Measurements from ENCODE around the gene RILPL1.

DNA sequence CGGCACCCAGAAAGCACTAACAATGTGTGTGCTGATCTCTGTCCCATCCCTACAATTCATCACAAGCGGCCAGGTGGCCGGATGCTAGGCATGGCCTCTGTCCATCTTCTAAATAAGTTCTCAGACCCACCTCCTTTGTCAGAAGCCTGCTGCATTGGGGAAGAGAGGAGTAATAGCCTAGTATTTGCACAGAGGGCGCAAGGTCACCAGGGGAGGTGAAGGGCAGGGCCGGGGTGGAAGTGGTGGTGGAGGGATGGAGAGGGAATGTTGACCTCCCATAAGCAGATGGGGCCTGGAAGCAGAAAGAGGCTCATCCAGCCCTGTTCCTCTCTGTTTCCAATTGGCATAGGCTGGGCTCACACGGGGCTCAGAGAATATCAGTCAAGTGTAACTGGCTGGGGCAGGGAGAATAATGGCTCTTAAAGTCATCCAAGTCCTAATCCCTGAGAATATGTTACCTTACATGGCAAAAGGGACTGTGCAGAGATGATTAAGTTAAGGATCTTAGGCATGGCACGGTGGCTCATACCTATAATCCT, 6.9 kb downstream of the RILPL1 start:
- TF ChIP-seq, protein P1, sequence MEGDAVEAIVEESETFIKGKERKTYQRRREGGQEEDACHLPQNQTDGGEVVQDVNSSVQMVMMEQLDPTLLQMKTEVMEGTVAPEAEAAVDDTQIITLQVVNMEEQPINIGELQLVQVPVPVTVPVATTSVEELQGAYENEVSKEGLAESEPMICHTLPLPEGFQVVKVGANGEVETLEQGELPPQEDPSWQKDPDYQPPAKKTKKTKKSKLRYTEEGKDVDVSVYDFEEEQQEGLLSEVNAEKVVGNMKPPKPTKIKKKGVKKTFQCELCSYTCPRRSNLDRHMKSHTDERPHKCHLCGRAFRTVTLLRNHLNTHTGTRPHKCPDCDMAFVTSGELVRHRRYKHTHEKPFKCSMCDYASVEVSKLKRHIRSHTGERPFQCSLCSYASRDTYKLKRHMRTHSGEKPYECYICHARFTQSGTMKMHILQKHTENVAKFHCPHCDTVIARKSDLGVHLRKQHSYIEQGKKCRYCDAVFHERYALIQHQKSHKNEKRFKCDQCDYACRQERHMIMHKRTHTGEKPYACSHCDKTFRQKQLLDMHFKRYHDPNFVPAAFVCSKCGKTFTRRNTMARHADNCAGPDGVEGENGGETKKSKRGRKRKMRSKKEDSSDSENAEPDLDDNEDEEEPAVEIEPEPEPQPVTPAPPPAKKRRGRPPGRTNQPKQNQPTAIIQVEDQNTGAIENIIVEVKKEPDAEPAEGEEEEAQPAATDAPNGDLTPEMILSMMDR (IDR thresholded peaks at IDR 0.05; ENCODE audit: low read length), result 0 out of 2 replicates have a peak, but pooled peaks have one; percentile 12
- no peak for TF ChIP-seq EZH2 (IDR thresholded peaks at IDR 0.05; ENCODE audit: borderline replicate concordance, low read length)
